Measurements from ENCODE around the gene DGKI.

The DGKI gene

DNA sequence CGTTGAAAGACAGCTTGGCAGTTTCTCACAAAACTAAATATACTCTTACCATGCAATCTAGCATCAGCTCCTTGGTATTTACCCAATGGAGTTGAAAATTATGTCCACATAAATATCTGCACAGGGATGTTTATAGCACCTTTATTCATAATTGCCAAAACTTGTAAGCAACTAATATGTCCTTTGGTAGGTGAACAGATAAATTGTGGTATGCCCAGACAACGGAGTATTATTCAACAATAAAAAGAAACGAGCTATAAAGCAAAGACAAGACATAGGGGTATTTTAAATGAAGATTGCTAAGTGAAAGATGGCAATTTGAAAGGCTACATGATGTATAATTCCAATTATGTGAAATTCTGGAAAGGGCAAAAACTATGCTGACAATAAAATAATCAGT is 340.7 kb downstream of the DGKI start:
- H3K4me1 ChIP-seq (ENCODE audit: low read length), result no peaks in the 10 kb centered on the region
- H3K4me2 ChIP-seq (ENCODE audit: low read length), result no peak overlapping the region
- no peaks in the 10 kb centered on the region for H3K79me2 ChIP-seq (ENCODE audit: low read length)
- H3K4me3 ChIP-seq (ENCODE audit: low read length), result no peak overlapping the region
- H3K9me3 ChIP-seq (ENCODE audit: insufficient read depth, low read length), result no peaks in the 10 kb centered on the region
- H3K9ac ChIP-seq (ENCODE audit: low read length), result no peak overlapping the region
- no peaks in the 10 kb centered on the region for H3K36me3 ChIP-seq (replicated peaks; ENCODE audit: low read depth, low read length)
- no peak overlapping the region for H2AFZ ChIP-seq (ENCODE audit: low read depth, low read length)
- 0 out of 2 replicates have a peak, but pooled peaks cover 3% of the 10 kb centered on the region for H3K27me3 ChIP-seq (ENCODE audit: low read depth, low read length)
- no peaks in the 10 kb centered on the region for H4K20me1 ChIP-seq (ENCODE audit: insufficient read depth, low read length)
- H3K27ac ChIP-seq (ENCODE audit: low read length), result no peak overlapping the region
- TF ChIP-seq EZH2phosphoT487 (IDR thresholded peaks at IDR 0.05; ENCODE audit: low read depth), result no peak
- TF ChIP-seq, protein P1, sequence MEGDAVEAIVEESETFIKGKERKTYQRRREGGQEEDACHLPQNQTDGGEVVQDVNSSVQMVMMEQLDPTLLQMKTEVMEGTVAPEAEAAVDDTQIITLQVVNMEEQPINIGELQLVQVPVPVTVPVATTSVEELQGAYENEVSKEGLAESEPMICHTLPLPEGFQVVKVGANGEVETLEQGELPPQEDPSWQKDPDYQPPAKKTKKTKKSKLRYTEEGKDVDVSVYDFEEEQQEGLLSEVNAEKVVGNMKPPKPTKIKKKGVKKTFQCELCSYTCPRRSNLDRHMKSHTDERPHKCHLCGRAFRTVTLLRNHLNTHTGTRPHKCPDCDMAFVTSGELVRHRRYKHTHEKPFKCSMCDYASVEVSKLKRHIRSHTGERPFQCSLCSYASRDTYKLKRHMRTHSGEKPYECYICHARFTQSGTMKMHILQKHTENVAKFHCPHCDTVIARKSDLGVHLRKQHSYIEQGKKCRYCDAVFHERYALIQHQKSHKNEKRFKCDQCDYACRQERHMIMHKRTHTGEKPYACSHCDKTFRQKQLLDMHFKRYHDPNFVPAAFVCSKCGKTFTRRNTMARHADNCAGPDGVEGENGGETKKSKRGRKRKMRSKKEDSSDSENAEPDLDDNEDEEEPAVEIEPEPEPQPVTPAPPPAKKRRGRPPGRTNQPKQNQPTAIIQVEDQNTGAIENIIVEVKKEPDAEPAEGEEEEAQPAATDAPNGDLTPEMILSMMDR (IDR thresholded peaks at IDR 0.05; ENCODE audit: low read depth, low read length), result no peak

DNA sequence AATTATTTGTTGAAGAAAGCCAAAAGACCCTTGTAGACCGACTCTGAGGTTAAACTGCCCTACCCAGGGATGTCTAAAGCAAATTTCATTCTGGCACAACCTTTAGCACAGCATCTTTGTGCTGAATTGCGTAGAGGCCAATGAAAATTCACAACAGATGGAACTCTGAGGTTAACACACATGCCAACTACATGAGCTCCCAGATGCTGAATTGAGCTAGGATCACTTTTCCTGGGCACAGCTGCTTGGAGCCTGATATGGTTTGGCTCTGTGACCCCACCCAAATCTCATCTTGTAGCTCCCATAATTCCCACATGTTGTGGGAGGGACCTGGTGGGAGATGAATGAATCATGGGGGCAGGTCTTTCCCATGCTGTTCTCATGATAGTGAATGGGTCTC is 345.2 kb downstream of the DGKI start:
- Histone ChIP-seq H3K4me3 (ENCODE audit: low read length) (no peak overlapping the region), H3K9ac (ENCODE audit: low read length) (no peak overlapping the region), H3K9me3 (ENCODE audit: insufficient read depth, low read length) (no peaks in the 10 kb centered on the region), H3K27ac (ENCODE audit: low read length) (no peak overlapping the region), H3K36me3 (replicated peaks; ENCODE audit: low read depth, low read length) (no peaks in the 10 kb centered on the region), H3K4me1 (ENCODE audit: low read length) (no peaks in the 10 kb centered on the region), H2AFZ (ENCODE audit: low read depth, low read length) (no peak overlapping the region), H3K27me3 (ENCODE audit: low read depth, low read length) (0 out of 2 replicates have a peak, but pooled peaks cover 3% of the 10 kb centered on the region), H3K4me2 (ENCODE audit: low read length) (no peak overlapping the region), H3K79me2 (ENCODE audit: low read length) (no peaks in the 10 kb centered on the region), H4K20me1 (ENCODE audit: insufficient read depth, low read length) (no peaks in the 10 kb centered on the region)
- TF ChIP-seq, protein P1 (IDR thresholded peaks at IDR 0.05; ENCODE audit: low read depth, low read length), result no peak
- no peak for TF ChIP-seq EZH2phosphoT487 (IDR thresholded peaks at IDR 0.05; ENCODE audit: low read depth)

DNA sequence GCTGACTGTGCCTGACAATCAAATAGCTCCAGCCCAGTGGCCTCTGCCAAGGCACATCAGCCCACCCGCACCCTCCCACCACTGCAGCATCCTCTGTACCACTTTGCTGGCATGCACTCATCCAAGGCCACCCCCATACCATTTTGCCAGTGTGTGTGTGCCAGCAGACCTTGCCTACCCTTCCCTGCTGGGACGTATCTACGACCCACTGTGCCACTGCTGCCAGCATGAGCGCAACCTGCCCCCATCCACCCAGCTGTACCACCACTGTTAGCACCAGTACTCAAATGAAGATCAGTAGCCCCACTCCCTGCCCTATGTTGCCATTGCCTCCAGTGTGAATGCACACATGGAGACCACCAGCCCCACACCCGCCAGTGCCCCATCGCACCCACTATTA is 353.9 kb downstream of the DGKI start:
- H3K9ac ChIP-seq (ENCODE audit: low read length), result no peak overlapping the region
- no peak overlapping the region for H3K4me3 ChIP-seq (ENCODE audit: low read length)
- TF ChIP-seq EZH2phosphoT487 (IDR thresholded peaks at IDR 0.05; ENCODE audit: low read depth), result no peak
- TF ChIP-seq, protein P1 (IDR thresholded peaks at IDR 0.05; ENCODE audit: low read depth, low read length), result no peak
- no peak overlapping the region for H2AFZ ChIP-seq (ENCODE audit: low read depth, low read length)
- no peaks in the 10 kb centered on the region for H3K9me3 ChIP-seq (ENCODE audit: insufficient read depth, low read length)
- H3K36me3 ChIP-seq (replicated peaks; ENCODE audit: low read depth, low read length), result no peaks in the 10 kb centered on the region
- no peaks in the 10 kb centered on the region for H3K27me3 ChIP-seq (ENCODE audit: low read depth, low read length)
- no peak overlapping the region for H3K4me2 ChIP-seq (ENCODE audit: low read length)
- H3K27ac ChIP-seq (ENCODE audit: low read length), result no peak overlapping the region
- no peaks in the 10 kb centered on the region for H3K79me2 ChIP-seq (ENCODE audit: low read length)
- no peaks in the 10 kb centered on the region for H3K4me1 ChIP-seq (ENCODE audit: low read length)
- no peaks in the 10 kb centered on the region for H4K20me1 ChIP-seq (ENCODE audit: insufficient read depth, low read length)

DNA sequence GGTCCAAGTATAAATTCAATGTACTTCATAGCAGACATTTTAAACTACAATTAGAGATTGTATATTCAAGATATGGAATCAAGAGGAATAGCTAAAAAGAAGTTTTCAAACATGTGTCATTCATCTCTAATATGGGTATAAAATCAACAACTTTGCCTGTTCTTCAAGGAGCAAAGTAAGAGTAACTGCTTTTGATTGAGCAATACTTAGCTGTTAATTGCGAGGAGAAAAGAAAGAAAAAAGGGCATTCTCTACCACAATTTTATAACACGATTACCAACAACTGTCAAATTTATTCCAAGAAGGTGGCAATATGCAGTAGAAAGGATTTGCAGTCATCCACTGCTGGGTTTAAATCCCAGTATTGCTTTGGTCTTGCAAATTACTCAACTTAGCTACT is 356.9 kb downstream of the DGKI start:
- Histone ChIP-seq H2AFZ (ENCODE audit: low read depth, low read length) (no peak overlapping the region), H3K4me3 (ENCODE audit: low read length) (no peak overlapping the region), H3K4me2 (ENCODE audit: low read length) (no peak overlapping the region), H3K4me1 (ENCODE audit: low read length) (no peaks in the 10 kb centered on the region), H3K27ac (ENCODE audit: low read length) (no peak overlapping the region), H3K9ac (ENCODE audit: low read length) (no peak overlapping the region), H3K27me3 (ENCODE audit: low read depth, low read length) (peaks cover 8% of the 10 kb centered on the region; the same call in 1 of the 2 replicates), H4K20me1 (ENCODE audit: insufficient read depth, low read length) (no peaks in the 10 kb centered on the region), H3K9me3 (ENCODE audit: insufficient read depth, low read length) (no peaks in the 10 kb centered on the region), H3K36me3 (replicated peaks; ENCODE audit: low read depth, low read length) (no peaks in the 10 kb centered on the region), H3K79me2 (ENCODE audit: low read length) (no peaks in the 10 kb centered on the region)
- TF ChIP-seq, protein P1 (IDR thresholded peaks at IDR 0.05; ENCODE audit: low read depth, low read length), result no peak
- no peak for TF ChIP-seq EZH2phosphoT487 (IDR thresholded peaks at IDR 0.05; ENCODE audit: low read depth)
